Upper lobe of right lung (tissue), 1 donor: ENCODE data around the gene COX11. TPM values are rescaled to one million over a fixed set of nuclear protein-coding genes. Genes with fewer than 3 reads are reported as not detected.

Experiments
- ATAC-seq: fragments of 200-7000 bp; cut with Tn5 transposase; one replicate; pipeline ENCODE4 v1.9.1; 2020; ENCODE audit warnings: mild to moderate bottlenecking, moderate library complexity
- DNase-seq: peaks from one replicate; pipeline ENCODE4 v3.0.0-alpha.2; 2020
- H3K27ac ChIP-seq: fragments of 200-600 bp; one replicate; pipeline ENCODE4 v1.8.0; 2022
- H3K27me3 ChIP-seq: fragments of 200-600 bp; one replicate; pipeline ENCODE4 v1.8.0; 2022; ENCODE audit warnings: mild to moderate bottlenecking
- H3K36me3 ChIP-seq: fragments of 200-600 bp; one replicate; pipeline ENCODE4 v1.8.0; 2022
- H3K4me1 ChIP-seq: fragments of 200-600 bp; one replicate; pipeline ENCODE4 v1.8.0; 2022
- H3K4me3 ChIP-seq: fragments of 200-600 bp; one replicate; pipeline ENCODE4 v1.8.0; 2022; ENCODE audit warnings: mild to moderate bottlenecking
- H3K9me3 ChIP-seq: fragments of 200-600 bp; one replicate; pipeline ENCODE4 v1.8.0; 2022
- CTCF ChIP-seq: fragments of 200-600 bp; IDR thresholded peaks from one replicate; pipeline ENCODE4 v1.8.0; 2022; ENCODE audit warnings: antibody characterized with exemption
- intact Hi-C: fragments of 100-400 bp; cut with DNase I; formaldehyde crosslinking; loops from one replicate; pipeline ENCODE4 v1.11.0; 2022
- total RNA-seq: library from RNA; stranded (reverse); fragmentation: NEBNext Ultra II Directional; extraction: Animal tissue kit (Norgen Biotek cat#: 25700); gene quantifications from one replicate; pipeline ENCODE4 v1.2.1, GENCODE V29; 2021
- donor health status: DM: no; HTN: yes; CAD: no; lungs with severe emphysema.

The COX11 gene
- total RNA-seq, 1 donor from 2014 or later: 34.9 TPM

- ATAC-seq (no peak), DNase-seq (no peak)
- no peaks in the 10 kb centered on the region for H3K4me1 ChIP-seq
- no peak overlapping the region for H3K4me3 ChIP-seq
- no peak overlapping the region for H3K27ac ChIP-seq
- no peaks in the 10 kb centered on the region for H3K9me3 ChIP-seq
- H3K36me3 ChIP-seq: peaks cover 32% of the 10 kb centered on the region
- TF ChIP-seq CTCF: no peak
- intact Hi-C loops: no loop called here
- H3K27me3 ChIP-seq: no peaks in the 10 kb centered on the region
Observed at GRCh38 chr17:54919425-54919824, 49.0 kb downstream of the COX11 start.

- Histone ChIP-seq H3K27ac (no peak overlapping the region), H3K4me3 (no peak overlapping the region), H3K4me1 (no peaks in the 10 kb centered on the region), H3K9me3 (no peaks in the 10 kb centered on the region), H3K36me3 (peaks cover 40% of the 10 kb centered on the region), H3K27me3 (no peaks in the 10 kb centered on the region)
- intact Hi-C loops: no loop called here
- no peak for TF ChIP-seq CTCF
- no peak for DNase-seq
- ATAC-seq: no peak
Observed at GRCh38 chr17:54916721-54917120, 51.7 kb downstream of the COX11 start.

Other genes starting within 250 kb of the COX11 start
- gene TOM1L1, start 67.8 kb downstream of the COX11 start, total RNA-seq: 33.6 TPM
- gene STXBP4, start 111 bp upstream of the COX11 start, total RNA-seq: 12.0 TPM